Measurements from ENCODE around the gene RCAN1.

RCAN1 gene

DNA sequence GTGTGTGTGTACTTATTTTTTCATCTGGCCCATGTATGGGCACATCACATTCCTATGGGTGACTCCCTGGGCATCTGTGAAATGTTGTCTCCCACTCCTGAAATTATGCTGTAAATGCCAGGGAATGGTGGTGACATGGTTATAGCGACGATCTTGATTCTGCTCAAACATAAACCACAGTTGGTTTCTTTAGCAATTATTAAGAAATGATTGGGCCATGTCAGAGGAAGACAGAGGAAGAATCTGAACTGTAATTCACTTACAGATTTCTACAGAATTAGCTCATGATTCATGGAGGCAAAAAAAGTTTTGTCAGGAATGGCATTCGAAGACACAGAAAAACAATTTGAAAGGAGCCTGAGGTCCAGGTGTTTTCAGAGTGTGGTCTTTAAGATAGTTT is 77.1 kb downstream of the RCAN1 start:
- DNase-seq (ENCODE audit: low read depth): no peak

DNA sequence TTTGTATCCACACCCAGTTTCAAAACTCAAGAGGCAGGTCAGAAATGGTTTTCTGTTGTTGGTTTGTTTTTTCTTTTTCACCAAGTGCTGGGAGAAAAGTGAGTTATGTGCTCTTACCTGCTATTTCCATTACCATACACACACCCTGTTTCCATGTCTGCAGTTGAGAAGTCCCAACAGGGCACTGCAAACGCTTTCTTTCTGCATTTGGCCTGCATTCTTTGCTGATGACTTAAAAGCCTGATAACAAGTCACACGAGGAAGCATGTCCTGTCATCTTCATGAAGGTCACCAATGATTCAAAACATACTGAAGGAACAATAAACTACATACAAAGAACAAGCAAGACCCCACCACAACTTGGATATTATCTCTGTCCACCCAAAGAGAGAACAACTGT is 78.1 kb downstream of the RCAN1 start:
- DNase-seq (ENCODE audit: low read depth): no peak

DNA sequence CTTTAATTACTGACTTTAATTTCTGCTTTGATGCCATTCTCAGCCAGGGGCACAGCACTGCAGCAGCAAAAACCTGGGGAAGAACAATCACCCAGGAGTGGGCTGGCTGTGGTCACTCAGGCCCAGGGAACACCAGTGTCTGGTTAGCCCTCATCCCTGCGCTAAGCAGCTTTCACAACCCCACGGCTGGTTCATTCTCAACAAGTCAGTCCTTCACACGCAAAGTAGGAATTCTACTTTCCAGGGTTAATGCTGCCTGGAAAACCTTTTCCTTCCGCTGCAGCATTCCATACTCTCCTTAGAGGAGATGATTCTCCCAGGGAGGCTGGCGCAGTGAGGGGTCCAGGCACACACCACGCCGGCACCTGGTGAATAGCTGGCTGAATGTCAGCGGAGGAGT is 78.6 kb downstream of the RCAN1 start:
- no peak for DNase-seq (ENCODE audit: low read depth)

DNA sequence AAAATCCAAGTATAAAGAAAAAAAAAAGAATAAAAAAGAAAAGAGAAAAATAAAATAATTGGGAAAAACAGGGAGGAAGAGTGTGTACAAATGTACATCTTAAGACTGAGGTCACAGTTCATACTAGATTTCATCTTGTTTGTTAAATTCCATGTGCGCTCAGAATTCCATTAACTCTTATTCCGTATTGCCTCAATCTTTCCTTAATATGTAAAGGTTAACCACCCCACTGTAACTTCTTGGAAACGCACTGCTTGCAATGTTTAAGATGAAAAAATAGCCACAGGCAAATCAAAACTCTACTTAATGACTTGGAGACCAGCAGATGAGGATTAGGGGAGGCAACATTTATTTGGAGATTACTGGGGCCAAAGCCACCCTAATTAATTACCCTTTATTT is 79.0 kb downstream of the RCAN1 start:
- no peak for DNase-seq (ENCODE audit: low read depth)

DNA sequence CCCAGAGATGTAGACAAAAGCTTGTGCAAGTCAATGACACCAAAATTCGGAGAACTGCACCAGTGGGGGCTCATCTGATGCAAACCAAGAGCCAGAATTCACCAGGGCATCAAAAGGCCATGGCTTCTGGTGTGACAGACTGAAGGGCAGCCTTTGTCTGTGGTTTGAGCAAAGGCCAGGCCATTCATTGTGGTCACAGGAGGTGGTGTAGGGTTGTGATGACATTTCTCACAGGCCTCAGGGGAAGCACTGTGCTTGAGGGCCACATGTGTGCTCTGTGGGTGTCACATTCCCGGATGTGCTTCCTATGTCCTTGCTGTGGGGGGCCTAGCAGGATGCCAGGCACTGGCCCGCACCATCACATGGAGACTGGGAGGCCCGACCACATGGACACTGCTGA is 80.4 kb downstream of the RCAN1 start:
- no peak for DNase-seq (ENCODE audit: low read depth)

DNA sequence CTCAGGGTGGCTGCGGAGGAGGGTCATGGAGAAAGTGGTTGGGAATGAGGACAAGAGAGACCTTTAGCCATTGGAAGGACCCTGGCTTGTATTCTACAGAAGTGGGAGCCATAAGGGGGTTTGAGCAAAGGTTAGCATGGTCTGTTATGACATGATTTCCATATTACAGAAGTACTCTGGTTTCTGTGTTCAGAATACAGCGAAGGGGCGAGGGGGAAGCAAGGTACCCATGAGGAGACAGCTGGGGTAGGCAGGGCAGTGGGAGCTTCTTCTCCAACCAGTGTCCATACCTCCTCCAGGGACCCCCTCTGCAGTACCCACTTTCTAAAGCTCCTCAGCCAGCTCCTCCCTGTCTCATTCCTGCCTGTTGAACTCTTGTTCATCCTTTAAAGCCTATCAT is 81.0 kb downstream of the RCAN1 start:
- DNase-seq (ENCODE audit: low read depth): no peak

DNA sequence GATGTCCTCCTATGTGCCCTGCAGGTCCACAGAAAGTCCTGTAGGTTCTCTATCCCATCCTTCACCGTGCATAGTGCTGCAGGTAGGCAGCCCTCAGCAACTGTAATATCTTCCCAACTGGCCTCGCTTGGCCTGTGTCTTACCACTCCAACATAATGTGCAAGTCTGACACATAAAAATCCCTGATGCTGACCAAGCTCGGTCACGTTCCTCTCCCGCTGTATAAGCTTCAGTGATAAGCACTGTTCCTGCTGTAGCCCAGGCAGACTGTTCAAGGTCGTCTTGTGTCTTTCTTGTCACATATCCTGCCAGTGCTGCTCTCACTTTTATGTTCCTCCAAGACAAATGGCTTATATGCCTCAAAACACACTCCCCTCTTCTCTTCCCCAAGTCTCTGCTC is 83.5 kb downstream of the RCAN1 start:
- DNase-seq (ENCODE audit: low read depth): no peak

DNA sequence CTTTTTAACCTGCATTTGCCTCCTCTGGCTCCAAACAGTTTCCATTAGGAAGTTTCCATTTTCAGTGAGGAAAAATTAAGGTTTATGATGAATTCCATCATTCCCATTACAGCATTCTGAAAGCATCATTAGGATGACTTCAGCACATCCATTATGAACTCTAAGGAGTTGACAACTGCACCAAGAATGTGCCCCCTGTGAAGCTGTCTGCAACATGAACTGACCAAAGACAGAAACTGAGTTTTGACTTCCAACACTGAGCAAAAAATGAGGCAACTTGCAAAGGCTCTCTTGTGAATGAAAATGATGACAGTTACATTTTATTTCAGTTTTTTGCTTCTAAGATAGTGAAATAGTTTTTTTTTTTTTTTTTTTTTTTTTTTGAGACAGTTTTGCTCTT is 84.7 kb downstream of the RCAN1 start:
- no peak for DNase-seq (ENCODE audit: low read depth)

DNA sequence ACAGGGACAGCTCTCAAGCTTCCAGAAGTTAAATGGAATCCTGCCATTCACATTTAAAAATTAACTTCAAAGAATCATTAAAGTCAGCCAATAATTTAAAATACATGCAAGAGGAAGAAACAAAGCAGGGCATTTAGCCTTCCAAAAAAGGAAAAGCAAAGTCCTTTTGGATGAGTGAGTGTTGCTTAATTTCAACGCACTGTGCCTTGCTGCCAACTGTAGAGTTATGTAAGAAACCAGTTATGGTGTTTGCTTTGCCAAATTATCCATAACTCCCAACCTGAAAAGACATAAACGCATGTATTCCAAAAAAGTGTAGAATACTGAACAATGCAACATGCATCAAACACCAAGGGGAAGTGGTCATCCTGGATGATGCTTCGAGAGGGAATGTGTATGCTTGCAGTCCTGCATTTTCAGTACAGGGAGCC is 86.8 kb downstream of the RCAN1 start:
- DNase-seq (ENCODE audit: low read depth): no peak

DNA sequence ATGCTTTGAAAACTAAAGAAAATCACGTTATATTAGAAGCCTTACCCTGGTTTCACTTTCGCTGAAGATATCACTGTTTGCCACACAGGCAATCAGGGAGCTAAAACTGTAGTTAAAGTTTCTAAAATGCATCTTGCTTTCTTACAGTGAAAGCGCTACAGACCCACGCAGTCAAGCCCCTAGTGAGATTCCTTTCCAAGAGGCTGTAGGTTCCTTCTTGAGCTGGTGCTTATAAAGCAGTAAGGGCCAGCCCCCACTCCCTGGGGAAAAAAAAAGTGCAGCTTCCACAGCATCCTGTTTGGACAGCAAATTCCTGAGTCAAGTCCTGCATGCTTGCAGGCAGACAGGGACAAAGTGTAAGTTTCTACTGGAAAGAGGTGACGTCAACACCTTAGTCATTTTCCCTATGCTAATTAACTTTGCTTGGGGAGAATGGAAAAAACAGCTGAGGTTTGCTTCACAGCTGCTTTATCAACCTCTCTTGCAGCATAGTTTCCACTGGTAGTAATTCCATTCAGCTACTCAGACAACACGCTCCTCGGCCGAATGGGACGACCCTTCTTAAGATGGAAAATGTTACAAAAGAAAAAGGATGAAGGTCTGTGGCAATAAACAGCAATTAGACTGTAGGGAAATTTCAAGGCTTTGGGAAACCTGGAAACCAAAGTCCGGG is 88.2 kb downstream of the RCAN1 start:
- peak; percentile 17 for DNase-seq (ENCODE audit: low read depth)

DNA sequence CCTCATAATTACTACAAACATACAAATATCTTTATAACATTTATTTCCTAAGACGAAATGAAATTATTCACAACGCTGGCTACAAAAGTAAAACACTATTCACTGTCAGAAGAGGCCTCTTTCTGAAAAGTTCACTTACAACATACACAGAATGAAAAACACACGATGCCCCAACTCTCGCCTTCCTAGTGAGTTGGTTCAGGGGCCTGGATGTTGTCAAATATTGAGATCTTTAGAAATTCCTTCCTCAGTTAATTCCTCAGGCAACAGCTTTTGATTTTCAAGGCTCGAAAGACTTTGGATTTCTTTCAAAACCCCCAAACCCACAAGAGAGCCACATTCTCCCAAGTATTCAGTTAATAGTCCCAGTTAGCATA is 88.7 kb downstream of the RCAN1 start:
- no peak for DNase-seq (ENCODE audit: low read depth)

DNA sequence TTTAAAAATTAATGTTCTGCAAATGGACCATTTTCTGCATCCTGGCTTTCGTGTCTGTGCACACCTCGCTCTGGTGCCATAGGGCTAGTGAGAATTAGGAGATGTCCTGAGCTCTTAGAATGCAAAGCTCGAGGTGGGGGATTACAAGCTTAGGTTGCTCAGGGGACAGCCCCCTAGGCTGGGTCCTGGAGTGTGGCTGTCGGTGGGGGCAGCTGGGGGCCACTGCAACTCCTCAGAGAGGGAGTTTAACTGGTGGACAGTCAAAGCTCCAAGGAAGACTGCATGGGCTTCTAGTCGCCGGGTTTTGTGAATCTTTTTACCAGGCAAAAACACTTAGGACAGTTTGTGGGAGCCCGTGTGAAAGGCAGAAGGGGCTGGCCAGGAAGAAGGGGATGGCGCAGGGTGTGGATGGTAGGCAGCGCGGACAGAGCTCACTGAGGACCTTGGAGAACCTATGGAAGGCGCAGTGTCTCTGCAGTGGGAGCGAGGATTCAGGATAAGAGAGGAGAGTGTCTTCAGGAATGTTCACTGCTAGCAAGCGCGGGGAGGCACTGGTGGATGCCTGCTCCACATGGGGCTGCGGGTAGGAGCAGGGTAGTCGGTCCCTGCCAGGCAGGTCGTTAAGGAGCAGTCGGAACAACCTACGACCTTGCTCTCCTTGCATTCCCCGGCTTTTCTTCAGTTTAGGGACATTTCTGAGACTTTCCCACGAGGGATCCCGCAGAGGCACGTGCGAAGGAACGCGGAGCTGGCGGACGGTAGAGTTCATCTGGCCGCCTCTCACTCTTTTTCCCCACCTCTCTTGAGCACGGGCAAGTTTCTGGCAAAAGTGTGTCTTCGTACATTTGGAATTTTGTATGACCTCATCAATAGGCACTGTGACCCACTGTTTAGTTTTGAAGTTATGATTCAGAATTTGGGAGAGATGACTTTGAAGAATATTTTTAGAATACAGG is 90.0 kb downstream of the RCAN1 start:
- DNase-seq (ENCODE audit: low read depth): no peak

DNA sequence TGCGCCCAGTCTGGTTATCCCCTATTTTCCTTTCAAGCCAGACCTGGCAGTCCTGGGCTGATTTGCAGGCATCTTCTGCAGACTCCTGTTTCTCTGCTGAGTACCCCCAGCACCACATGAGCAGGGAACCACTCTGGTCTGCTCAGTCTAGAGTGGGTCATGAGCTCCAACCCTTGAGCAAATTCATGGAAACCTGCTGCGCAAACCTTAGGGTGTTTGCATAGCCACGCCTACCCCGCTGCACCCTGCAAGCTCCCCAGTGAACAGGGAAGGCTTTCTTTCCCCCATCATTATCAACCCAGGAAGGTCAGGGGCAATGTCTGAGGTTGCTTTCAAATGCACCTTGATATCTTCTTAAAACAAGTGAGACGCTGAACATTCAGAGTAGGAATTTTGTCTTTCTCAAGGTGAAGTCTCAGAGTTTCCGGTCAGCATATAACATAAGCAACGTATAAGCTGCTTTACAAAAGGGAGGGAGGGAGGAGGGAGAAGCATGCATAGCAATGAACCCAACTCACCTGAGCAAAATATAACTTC is 91.8 kb downstream of the RCAN1 start:
- DNase-seq (ENCODE audit: low read depth): no peak

DNA sequence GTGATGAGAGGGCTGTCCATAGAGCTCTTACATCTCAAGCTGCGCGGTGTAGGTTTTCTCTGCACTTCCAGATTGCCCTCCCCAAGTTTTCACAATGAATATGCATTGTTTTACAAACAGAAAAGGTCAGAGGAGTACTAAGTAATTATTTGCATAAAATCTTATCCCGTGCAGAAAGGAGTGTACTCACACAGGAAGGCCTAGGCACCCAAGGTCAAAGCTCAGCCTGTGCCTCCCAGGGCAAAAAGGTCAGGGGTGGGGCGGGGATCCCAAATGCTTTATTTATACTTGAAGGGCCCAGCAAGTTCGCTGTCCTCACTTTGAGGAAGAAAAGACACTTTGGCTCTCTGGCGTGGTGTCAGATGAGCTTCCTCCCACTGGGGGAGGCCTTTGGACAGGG is 92.6 kb downstream of the RCAN1 start:
- no peak for DNase-seq (ENCODE audit: low read depth)

DNA sequence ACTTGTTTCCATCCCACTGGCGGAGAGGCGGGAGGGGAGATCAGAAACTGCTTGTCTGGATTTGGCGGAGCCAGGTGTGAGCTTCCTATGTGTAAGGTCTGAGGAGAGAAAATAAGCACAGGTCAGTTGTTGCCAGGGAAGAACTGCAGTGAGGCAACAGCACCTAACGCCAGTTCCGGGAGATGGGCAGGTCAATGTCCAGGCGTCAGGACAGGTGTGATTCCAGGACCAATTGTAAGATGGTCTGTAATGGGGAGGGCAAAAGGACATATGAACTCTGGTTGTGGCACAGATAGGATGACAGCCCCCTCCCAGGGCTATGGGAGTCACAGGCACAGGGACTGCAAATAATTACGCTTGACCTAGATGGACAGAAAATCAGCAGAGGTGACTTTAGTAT is 93.4 kb downstream of the RCAN1 start:
- no peak for DNase-seq (ENCODE audit: low read depth)

DNA sequence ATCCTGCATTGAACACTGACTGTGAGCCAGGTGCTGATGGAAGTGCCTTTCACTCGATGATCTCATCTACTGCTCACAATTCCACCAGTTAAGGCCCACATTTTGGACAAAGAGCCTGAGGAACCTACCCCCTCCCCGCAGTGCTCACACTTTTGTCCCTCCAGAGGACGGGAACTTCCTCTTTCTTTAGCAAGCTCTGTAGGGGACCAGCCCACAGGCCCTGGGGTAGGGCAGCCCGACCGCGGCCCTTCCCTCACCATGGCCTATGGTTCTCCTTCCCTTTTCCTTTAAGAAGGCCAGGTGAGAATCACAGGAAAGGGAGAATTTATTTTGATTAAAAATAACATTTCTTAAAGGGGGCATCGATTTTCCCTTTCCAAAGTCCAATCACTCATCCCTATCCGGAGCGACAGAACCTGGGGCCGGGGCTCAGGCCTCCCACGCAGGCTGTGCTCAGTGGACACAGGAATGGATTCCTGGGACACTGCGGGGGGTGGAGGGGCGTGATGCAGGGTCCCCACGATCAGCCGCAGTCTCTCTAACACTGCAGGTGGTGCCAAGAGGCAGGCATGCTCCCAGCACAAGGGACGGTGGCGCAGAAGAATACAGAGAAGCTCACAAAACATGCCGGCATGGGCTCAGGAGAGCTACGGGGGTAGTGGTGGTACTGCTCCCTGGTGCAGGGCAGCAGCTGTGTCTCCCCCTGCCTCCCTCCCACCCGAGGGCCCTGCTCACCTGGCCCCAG is 94.0 kb downstream of the RCAN1 start:
- no peak for DNase-seq (ENCODE audit: low read depth)

DNA sequence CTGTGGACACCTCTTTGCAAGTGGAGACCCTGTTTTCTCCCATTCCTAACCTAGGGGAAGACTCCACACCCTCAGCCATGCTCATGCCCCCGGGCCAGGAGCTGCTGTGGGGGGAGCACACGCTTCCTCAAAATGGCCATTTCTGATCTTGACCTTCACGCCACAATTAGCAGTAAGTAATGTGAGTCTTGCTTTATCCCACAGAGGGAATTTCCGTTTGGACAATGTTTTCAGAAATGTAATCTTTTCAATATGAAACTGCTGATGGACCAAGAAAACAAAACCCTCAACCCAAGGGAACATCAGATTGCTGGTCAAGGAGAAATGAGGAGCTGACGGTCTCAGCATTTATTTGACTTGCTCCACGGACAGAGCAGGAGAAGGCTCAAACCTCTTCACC is 94.6 kb downstream of the RCAN1 start:
- DNase-seq (ENCODE audit: low read depth): no peak

DNA sequence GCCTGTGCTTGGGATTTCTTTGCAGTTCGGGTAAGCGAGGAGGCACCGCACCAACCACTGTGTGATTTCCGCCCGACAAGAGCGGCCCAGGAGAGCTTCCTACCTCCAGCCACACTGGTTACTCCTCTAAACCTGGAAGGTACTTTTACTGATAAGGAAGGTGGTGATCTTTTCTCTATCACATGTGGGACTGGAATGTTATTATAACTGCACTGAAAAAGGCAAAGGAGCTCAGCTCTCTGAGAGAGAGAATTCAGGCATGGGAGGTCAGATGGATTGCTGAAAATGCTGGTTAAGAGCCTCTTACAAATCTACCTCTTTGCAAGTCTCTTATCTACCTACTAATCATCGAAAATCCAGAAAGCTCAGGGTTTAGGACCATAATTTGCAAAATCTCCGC is 95.2 kb downstream of the RCAN1 start:
- no peak for DNase-seq (ENCODE audit: low read depth)

DNA sequence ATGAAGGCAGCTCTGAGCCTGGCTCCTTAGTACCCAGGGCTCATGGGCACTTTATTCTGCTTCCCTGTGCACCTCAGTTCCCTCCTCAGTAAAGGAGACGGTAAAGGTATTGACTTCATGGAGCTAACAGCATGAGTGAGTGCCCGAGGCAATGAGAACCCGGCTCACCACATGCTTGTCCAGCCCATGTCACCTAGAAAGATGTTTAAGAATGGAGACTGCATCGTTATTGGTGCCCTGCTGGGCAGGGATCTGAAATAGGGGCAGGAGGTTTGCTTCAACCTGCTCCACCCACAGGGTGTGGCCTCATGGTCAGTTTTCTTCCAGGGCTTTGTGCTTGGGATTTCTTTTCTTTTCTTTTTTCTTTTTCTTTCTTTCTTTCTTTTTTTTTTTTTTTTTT is 95.9 kb downstream of the RCAN1 start:
- no peak for DNase-seq (ENCODE audit: low read depth)

DNA sequence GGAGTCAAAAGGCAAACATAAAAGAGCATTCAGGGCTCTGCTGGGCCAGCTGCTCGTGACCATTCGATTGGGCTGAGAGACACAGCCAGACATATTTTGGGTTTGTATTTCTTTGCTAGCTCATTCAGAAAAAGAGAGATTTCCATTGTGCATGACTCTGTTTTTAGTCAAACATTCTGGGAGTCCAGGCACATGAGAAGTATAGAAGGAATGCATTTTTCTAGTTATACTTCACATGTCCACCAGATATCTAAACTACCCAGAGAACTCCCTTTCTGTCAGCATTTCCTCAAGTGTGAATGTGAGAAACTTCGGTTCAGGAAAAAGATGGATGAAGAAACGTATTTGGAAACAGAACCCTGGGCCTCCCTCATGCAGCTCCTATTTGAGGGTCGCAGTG is 96.6 kb downstream of the RCAN1 start:
- no peak for DNase-seq (ENCODE audit: low read depth)

DNA sequence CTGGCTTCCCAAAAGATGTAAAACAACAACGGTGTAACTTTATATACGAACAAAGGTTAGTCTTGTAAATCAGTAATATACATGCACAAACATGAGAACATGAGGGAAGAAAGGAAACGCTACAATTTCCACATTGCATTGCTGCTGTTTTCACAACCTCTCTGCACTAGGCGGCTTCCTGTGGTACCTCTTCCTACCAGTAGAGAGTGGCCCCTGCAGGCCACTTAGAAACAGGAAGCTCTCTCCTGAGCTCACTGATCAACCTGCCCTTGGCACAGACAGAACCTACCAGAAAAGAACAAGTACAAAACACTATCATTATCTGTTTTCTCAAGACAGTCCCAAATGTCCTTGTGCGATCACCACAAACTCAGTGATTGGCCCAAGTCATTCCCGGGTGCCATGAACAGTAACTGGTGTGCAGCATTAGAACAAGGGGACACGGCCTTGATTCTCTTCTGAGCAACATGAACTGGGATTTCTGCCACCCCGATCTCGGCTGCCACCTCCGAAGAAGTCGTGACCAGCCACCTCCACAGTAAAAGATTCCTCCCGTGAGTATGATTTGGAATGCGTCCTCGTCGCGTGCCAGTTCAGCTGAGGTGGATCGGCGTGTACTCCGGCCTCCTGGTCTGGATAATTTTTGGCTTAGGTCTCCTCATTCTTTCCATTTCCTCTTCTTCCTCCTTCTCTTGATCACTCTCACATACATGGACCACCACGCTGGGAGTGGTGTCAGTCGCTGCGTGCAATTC is 97.2 kb downstream of the RCAN1 start:
- DNase-seq (ENCODE audit: low read depth): no peak

DNA sequence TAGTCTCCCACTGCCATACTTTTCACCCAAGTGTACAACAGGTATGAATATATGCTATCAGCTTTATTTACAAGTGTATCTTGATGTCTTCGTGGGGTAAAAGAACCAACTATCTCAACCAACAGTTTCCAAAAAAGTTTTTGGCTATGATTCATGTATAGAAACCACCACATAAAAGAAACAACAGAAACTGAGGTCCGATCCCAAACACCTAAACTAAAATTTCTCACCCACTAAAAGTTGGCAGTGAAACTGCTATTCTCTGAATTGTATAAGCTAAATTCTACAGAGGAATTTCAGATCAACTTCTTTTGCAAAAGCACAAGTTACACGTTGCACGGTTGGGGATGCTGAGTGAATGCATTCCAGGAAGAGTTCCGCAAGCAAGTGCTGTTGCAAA is 97.9 kb downstream of the RCAN1 start:
- DNase-seq (ENCODE audit: low read depth): no peak
